ENCODE data around the gene LENG1.
"Not testable (repeated sequence)": the region's sequence is repeated elsewhere in the genome, so short reads cannot be mapped to it uniquely, and the experiment has no call there.

The LENG1 gene

DNA sequence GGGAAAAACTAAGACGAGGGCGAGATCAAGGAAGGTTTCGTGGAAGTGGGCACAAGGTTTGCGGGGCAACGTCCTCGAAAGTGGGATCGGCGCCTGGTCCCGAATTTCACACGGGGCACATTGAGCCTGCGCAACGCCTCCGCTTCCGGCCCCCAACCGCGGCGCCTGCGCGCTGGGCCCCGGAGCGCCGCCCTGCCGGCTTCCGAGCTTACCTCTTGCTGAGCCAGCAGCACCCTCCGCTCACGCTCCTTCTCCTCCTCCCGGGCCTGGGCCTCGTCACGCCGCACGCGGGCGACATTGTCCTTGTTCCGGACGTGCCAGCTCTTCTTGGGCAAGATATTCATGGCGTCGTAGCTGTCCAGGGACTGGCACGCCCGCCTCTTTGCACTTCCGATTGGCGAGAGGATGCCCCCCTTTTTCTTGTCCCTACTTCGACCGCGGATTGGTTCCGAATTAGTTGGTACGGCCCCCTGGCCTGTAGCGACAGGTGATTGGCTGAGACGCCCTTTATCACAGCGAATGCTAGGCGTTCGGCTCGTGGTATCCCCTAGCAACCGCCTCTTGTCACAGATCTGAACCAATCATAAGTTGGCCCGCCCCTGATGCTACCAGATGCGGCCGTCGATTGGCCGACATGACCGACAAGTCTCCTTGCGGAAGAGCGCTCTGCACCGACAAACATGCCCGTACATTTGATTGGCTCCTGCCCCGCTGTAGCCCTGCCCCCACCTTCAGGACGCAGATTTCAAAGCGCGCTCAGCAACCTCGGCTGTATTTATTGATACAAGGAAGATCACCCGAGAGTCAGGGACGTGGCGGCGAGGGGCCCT, at the start of gene LENG1:
LENG1 (minus strand) TSS at position 370 of the 830 bp plus-strand sequence; CDS start at position 344, 26 bp downstream.
- DNase-seq (ENCODE audit: low read depth in 2 of 2), result peak; percentile 93 to 97

DNA sequence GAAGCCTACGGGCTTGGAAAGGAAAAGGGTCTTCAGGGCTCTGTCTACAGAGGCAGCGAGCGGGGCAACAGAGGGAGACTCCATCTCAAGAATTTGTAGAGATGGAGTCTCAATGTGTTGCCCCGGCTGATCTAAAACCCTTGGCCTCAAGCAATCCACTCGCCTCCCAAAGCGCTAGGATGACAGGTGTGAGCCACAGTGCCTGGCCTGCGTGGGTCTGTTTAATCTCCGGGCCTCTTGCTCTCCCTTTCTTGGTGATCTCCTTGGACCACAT, 49.2 kb upstream of the LENG1 start:
- no peak for DNase-seq (ENCODE audit: low read depth in 2 of 2)

DNA sequence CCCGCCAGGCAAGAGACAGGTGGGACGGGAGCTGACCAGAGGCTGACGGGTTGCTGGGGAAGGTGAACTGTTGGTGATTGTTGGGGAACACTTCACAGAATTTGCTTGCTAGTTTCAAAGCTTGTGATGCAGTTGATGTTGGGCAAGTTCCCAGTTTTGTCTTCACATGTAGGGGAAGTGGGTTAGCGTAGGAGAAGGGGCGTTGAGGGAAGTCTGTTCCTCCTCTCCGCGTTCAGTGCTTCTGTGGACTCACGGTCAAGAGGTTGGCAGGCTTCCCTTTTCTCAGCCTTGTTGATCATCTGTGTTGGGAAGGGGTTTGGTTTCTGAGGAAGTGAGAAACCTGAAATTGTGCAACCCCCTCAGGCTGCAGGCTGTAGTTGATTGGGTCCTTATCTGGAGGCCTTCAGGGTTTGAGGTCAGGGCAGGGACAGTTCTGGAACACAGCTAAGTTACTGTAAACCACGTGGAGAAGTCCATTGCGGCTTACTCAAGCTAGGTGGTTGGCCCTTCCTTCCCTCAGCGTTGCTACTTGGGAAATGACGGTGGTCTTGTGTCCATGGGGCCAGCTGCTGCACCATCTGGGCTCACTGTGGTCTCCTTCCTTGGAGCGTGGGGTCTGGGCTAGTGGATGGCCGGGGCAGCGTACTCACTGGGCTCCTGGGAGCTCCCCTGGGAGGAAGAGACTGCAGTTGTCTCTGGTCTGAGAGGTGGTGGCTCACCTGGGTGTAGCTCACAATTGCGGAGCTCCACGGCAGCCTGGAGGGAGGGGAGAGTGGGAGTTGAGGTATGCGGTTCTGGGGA, 48.7 kb upstream of the LENG1 start:
- DNase-seq (ENCODE audit: low read depth in 2 of 2), result peak; percentile 51 to 54

DNA sequence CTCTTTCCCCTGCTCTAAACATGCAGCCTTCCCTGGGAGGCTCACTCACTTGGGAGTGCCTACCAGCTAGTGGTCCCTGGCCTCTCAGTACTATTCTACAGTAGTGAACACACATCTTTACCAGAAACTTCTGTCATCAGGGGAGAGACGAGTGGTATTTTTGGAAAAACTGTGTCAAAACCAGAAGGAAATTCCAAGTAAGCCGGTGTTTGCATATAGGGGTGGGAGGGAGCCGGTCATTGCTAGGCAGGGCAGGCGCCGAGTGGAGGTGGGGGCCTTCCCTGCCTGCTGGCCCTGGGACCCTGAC, 48.1 kb upstream of the LENG1 start:
- DNase-seq (ENCODE audit: low read depth in 2 of 2), result no peak

DNA sequence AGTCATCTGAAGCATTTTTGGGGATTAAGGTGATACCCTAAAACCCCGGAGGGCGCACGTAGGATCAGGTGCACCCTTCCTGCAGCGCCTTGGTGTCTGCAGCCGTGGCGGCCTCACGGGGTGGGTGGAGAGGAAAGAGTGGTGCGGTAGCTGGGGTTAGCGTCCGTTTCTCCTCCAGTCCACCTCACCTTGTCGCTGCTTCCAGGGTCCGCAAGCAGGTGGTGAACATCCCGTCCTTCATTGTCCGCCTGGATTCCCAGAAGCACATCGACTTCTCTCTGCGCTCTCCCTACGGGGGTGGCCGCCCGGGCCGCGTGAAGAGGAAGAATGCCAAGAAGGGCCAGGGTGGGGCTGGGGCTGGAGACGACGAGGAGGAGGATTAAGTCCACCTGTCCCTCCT, 47.7 kb upstream of the LENG1 start:
- DNase-seq (ENCODE audit: low read depth in 2 of 2), result not testable (repeated sequence)

DNA sequence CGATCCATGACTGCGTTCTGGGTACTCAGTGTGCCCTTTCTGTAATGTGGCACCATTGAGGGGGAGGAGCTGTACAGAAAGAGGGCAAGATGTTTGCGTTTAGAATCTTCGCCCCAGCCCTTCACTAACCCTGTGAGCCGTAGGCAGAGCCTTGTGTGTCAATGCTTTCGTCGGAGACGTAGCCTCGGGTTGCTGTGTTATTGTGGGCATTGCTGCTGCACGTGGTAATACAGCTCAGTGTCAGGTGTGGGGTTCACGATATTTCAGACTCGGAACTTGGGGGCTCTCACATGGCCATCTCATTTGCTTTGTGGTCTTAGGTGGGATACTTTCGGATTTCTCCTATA, 47.3 kb upstream of the LENG1 start:
- DNase-seq (ENCODE audit: low read depth in 2 of 2), result no peak

DNA sequence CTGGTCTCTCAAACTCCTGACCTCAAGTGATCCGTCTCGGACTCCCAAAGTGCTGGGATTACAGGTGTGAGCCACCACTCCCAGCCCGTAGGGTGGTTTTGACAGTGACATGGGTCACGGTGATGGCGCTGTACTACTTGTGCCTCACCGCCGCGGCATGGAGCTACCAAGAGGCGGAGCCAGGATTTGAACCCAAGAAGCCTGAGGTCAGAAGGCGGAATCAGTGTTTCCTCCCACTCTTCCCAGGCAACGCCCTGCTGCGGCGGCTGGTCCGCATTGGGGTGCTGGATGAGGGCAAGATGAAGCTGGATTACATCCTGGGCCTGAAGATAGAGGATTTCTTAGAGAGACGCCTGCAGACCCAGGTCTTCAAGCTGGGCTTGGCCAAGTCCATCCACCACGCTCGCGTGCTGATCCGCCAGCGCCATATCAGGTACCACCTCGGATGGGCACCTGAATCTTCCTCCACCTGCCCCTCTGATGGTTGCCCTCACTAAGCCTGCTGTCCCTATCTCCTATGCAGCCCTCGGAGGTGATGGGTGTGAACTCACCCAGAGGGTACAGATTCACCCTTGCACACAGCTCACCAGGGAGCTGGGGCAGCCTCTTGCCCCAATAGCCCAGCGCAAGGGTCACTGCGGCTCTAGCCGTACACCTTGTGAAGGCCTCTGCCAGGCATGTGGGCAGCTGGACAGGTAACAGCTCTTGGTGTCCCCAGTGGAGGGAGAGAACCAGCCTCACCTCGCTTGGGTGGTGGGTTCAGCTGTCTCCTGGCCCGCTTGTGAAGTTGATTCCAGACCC, 46.7 kb upstream of the LENG1 start:
- no peak for DNase-seq (ENCODE audit: low read depth in 2 of 2)

DNA sequence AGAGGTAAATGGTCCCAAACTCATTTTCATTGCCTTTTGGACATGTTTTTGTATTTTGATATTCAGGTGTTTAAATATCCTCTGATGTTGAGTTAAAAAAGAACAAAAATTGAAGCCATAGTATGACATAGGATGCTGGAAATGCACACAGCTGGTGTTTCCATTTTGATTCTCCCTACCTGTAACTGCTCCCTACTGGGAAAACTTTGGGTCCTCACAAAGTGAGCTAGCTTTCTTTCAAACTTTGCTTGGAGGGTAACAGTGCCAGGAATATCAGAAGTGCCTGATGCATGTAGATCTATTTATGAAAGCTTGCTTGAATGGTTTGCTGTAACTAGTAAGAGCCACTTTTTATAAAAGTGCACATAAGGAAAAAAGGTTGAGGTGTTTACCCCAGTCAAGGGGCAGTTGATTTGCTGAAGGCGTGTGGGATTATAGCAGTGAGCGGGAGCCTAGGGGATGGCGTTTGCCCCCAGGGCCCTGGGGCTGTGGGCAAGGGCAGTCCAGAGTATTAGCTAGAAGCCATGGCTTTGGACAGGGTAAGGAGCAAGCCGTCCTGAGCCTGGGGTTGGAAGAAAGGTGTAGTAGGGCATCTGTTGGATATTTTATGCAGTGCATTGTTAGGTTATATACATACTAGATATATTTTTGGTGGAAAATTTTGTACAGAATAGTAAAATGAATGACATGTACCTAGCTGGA, 45.4 kb upstream of the LENG1 start:
- no peak for DNase-seq (ENCODE audit: low read depth in 2 of 2)

DNA sequence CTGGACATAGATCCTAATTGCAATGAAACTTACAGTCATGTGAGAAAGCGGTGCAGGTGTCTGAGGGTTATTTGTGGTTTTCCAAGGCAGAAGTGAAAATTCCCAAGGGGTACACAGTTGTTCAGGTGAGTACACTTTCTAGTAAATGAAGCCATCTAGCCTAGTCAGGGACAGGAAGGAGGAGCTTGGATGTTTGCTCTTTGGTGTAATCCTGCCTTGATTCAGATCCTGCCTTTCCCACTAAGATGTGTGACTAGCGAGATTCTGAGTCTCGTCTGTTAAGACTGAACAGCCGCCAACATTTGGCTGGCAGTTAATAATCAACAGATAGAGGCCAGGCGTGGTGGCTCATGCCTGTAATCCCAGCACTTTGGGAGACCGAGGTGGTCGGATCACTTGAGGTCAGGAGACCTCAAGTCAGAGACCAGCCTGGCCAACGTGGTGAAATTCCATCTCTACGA, 43.7 kb upstream of the LENG1 start:
- DNase-seq (ENCODE audit: low read depth in 2 of 2), result no peak

DNA sequence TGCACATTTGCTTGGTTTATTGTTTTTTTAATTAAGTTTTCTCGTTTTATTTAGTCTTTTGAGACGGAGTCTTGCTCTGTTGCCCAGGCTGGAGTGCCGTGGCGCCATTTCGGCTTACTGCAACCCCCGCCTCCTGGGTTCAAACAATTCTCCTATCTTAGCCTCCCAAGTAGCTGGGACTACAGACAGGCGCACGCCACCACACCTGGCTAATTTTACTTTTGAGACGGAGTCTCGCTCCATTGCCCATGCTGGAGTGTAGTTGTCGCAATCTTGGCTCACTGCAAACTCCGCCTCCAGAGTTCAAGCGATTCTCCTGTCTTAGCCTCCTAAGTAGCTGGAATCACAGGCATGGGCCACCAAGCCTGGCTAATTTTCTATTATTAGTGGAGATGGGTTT, 42.5 kb upstream of the LENG1 start:
- no peak for DNase-seq (ENCODE audit: low read depth in 2 of 2)

DNA sequence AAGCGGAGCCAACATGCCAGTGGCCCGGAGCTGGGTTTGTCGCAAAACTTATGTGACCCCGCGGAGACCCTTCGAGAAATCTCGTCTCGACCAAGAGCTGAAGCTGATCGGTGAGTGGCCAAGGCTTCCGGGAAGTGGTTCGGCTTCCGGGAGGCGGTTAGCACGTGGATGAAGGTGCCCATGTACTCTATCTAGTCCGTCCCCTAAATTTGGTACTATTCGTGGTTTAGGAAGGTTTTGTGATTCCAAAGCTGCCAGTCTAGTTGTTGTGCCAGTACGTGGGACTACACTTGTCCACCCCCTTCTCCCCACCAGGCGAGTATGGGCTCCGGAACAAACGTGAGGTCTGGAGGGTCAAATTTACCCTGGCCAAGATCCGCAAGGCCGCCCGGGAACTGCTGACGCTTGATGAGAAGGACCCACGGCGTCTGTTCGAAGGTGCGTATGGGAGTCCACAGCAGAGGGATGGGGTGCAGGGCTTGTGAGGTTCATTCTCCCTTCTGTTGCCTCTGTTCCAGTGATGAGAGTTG, 41.7 kb upstream of the LENG1 start:
- no peak for DNase-seq (ENCODE audit: low read depth in 2 of 2)

DNA sequence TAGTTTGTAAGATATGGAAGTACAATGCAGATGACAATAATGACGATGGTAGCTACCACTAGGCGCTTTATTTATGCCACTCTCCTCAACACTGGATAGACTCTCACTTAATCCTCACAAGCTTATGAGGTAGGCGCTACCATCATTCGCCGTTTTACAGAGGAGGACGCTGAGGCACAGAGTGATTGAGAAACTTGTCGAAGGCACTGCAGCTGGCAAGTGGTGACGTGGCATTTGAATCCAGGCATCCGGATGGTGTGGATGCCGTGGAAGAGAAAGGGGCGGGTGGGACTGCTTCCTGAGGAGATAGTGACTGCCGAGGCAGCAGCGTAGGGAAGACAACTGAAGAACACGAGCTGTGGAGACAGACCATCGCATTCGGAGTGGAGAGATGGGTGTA, 39.9 kb upstream of the LENG1 start:
- DNase-seq (ENCODE audit: low read depth in 2 of 2), result no peak

DNA sequence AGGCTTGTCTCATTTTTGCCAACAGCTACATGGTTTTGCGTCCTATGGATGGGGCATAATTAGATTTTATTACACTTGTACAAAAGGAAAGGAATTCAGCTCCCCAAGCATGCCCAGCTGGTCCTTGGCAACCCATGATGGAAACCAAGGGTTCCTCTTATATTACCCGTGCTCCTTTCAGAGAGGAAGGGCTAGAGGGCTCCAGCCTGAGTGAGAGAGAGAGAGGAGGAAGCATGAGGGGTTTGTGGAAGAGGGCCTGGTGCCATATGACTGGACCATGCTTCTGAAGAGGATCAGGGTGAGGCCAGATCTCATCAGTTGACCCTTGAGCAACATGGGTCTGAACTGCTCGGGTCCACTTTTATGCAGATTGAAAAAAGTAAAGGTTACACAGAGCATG, 37.6 kb upstream of the LENG1 start:
- DNase-seq (ENCODE audit: low read depth in 2 of 2), result no peak

DNA sequence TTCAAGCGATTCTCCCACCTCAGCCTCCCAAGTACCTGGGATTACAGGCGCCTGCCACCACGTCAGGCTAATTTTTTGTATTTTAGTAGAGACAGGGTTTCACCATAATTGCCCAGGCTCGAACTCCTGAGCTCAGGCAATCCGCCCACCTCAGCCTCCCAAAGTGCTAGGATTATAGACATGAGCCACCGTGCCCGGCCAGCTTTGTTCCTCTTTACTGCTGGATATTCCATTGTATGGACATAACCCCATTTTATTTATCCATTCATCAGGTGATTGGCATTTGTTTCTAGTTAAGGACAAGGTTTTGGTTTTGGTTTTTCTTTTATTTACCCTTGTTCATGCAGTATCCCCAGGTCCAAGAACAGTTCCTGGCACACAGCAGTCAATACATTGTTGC, 37.0 kb upstream of the LENG1 start:
- DNase-seq (ENCODE audit: low read depth in 2 of 2), result no peak

DNA sequence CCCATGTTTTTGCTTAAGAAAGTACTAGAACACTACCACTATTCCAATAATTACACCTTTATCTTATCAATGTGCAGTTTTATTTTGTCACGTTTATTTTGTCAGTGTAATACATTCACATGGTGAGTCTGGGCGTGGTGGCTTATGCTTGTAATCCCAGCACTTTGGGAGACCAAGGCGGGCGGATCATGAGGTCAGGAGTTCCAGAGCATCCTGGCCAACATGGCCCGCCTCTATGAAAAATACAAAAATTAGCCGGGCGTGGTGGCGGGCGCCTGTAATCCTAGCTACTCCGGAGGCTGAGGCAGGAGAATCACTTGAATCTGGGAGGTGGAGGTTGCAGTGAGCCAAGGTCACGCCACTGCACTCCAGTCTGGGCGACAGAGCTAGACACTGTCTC, 34.9 kb upstream of the LENG1 start:
- DNase-seq (ENCODE audit: low read depth in 2 of 2), result not testable (repeated sequence)

DNA sequence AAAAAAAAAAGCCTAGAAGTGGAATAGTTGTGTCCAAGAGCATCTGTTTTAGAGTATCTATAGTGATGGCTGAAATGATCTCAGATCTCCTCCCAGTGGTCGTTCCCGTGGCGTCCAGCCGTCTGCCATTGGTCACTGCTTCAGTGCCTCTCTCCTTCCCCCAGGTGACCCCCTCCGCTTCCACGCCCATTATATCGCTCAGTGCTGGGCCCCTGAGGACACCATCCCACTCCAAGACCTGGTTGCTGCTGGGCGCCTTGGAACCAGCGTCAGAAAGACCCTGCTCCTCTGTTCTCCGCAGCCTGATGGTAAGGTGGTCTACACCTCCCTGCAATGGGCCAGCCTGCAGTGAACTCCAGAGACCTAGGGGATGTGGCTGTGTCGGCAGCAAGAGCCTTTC, 33.5 kb upstream of the LENG1 start:
- no peak for DNase-seq (ENCODE audit: low read depth in 2 of 2)

DNA sequence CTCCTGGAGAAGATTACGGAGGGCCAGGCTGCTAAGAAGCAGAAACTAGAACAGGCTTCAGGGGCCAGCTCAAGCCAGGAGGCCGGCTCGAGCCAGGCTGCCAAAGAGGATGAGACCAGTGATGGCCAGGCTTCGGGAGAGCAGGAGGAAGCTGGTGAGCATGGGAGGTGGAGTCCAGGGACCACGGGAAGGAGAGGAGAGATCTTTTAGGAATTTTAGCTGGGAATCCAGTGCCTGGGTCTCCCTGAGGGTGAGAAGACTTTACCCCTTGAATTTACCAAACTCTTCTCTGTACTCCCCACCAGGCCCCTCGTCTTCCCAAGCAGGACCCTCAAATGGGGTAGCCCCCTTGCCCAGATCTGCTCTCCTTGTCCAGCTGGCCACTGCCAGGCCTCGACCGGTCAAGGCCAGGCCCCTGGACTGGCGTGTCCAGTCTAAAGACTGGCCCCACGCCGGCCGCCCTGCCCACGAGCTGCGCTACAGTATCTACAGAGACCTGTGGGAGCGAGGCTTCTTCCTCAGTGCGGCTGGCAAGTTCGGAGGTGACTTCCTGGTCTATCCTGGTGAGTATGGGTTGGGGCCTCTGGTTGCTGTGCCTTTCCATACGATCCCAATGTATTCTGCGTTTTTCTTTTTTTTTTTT, 32.4 kb upstream of the LENG1 start:
- DNase-seq (ENCODE audit: low read depth in 2 of 2), result no peak

DNA sequence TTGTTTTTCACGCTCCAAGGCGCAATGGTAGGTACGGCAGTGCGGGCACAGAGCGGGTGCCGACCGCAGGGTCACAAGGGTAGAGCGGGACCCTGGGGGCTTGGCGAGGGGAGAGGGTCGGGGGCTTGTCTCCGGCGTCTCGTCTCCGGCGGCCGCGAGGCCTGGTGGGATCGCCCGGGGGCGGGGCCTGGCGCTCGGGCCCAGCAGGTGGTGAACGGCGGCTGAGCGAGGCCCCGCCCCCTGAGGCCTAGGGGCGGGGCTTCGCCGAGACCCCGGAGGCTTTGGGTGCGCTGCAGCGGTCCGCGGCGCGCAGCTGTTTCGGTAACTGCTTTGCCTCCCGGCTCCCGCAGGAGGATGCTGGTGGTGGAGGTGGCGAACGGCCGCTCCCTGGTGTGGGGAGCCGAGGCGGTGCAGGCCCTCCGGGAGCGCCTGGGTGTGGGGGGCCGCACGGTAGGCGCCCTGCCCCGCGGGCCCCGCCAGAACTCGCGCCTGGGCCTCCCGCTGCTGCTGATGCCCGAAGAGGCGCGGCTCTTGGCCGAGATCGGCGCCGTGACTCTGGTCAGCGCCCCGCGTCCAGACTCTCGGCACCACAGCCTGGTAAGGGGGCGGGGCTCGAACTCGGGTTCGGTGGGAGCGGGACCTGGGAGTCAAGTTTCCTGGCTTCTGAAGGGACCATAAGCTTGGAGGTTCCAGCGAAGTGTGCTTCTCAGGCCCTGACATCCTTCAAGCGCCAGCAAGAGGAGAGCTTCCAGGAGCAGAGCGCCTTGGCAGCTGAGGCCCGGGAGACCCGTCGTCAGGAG, 31.7 kb upstream of the LENG1 start, which contains the start of gene TSEN34:
TSEN34 (plus strand) TSS at position 298 of the 800 bp plus-strand sequence; CDS start at position 355, 57 bp downstream.
- DNase-seq (ENCODE audit: low read depth in 2 of 2), result peak; percentile 79 to 82

DNA sequence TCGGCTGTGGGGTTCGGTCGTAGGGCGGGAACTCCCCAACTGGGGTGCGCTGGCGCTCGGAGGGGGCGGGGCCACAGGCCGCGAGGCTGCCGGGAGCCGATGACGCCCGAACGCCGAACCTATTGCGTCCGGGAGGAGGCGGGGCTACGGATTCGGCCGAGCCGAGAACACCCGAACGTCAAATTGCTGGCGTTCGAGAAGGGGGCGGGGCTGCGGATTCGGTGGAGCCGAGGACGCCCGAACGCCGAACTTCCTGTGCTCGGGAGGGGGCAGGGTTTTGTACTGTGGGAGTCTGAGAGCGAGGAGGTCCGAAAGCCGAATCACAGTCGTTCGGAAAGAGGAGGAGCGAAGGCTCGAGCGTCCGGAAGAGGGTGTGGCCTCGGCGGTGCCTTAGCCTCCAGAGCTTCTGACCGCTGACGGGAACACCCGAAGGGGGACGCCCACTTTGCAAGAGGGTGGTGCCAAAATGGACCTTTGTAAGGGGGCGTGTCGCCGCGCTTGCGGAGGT, 31.0 kb upstream of the LENG1 start:
- peak; percentile 100 for DNase-seq (ENCODE audit: low read depth in 2 of 2)
